Thyroid gland (tissue), 4 donors: Measurements from ENCODE around the gene CROCC2.

Experiments used
- POLR2A ChIP-seq, 2 donors: fragments of 450-650 bp; IDR thresholded peaks; one replicate each; pipeline ENCODE4 v1.6.1; 2017; ENCODE audit warnings: antibody characterized with exemption in 2 of 2, mild to moderate bottlenecking in 2 of 2, moderate library complexity in 1 of 2
- TF ChIP-seq, protein P1 (sequence below), 6 experiments: fragments of 200-600 bp in 3 of 6; fragments of 450-650 bp in 3 of 6; sonication (generic) in 3 of 6; IDR thresholded peaks; one replicate each; pipeline ENCODE4 v1.5.1; 2016 to 2019; ENCODE audit warnings: antibody characterized with exemption in 6 of 6, mild to moderate bottlenecking in 2 of 6, inconsistent platforms in 1 of 6, moderate library complexity in 1 of 6

- TF ChIP-seq, protein P1, sequence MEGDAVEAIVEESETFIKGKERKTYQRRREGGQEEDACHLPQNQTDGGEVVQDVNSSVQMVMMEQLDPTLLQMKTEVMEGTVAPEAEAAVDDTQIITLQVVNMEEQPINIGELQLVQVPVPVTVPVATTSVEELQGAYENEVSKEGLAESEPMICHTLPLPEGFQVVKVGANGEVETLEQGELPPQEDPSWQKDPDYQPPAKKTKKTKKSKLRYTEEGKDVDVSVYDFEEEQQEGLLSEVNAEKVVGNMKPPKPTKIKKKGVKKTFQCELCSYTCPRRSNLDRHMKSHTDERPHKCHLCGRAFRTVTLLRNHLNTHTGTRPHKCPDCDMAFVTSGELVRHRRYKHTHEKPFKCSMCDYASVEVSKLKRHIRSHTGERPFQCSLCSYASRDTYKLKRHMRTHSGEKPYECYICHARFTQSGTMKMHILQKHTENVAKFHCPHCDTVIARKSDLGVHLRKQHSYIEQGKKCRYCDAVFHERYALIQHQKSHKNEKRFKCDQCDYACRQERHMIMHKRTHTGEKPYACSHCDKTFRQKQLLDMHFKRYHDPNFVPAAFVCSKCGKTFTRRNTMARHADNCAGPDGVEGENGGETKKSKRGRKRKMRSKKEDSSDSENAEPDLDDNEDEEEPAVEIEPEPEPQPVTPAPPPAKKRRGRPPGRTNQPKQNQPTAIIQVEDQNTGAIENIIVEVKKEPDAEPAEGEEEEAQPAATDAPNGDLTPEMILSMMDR (IDR thresholded peaks at IDR 0.05): no peak
- TF ChIP-seq POLR2A (IDR thresholded peaks at IDR 0.05): no peak
These were observed 57.1 kb downstream of the CROCC2 start for GRCh38 chr2:240963065-240963867.
